NCI-H748 (cell line): ENCODE measurements around the gene CLEC4F.
A peak's percentile ranks its signal among the peaks of the same experiment; 100 is the strongest.

ENCODE experiments used
- DNase-seq: peaks from one replicate; lab custom pipeline; 2025; ENCODE audit not compliant: unreplicated experiment; lab: John Stamatoyannopoulos, UW

Gene CLEC4F

GRCh38 chr2:70820499-70820898, at the start of gene CLEC4F:
CLEC4F (minus strand) TSS chr2:70820599; CDS start chr2:70820523, 76 bp downstream.
- no peak for DNase-seq

GRCh38 chr2:70868970-70869369, 48.6 kb upstream of the CLEC4F start:
- DNase-seq = no peak

GRCh38 chr2:70861777-70862625, 41.6 kb upstream of the CLEC4F start:
- peak; percentile 61 for DNase-seq

DNA sequence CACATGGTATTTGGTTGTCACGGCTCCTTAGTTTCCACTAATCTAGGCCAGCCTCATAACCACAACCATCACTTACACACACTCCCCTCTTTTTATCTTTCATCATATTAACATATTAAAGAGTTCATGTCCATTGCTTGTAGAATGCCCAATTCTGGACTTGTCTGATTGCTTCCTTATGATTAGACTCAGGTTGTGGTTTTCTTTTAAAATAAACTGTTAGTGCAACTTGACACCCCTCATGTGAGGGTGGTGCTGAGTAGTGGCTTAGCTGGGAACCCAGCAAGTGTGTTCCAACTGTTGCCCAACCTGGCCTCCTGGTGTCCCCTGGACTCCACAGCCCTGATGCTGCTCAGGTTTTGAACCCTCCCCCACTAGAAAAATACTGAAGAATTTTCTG, 35.3 kb upstream of the CLEC4F start:
- DNase-seq = no peak

DNA sequence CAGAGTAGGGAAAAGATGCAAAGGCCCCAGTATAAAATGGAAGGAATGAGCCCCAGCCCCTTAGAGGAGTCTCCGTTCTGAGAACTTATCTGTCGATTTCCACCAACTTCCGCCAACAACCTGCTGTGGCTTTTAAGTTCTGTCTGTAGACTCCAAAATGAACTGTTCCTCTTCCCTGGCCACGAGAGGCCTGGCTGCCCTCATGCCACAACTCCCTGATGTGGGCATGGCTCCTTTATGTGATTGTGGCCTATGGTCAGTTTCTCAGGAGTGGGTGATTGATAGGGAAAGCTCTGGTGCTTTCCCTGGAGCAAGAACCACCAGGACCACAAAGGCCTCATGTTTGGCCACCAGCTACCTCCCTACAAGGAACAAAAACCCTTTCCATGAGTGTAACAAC, 34.0 kb upstream of the CLEC4F start:
- DNase-seq = no peak

GRCh38 chr2:70852824-70853223, 32.4 kb upstream of the CLEC4F start:
- no peak for DNase-seq

GRCh38 chr2:70851704-70852103, 31.3 kb upstream of the CLEC4F start:
- DNase-seq = no peak

- DNase-seq = no peak
Measured at GRCh38 chr2:70850925-70851324, 30.5 kb upstream of the CLEC4F start.

DNA sequence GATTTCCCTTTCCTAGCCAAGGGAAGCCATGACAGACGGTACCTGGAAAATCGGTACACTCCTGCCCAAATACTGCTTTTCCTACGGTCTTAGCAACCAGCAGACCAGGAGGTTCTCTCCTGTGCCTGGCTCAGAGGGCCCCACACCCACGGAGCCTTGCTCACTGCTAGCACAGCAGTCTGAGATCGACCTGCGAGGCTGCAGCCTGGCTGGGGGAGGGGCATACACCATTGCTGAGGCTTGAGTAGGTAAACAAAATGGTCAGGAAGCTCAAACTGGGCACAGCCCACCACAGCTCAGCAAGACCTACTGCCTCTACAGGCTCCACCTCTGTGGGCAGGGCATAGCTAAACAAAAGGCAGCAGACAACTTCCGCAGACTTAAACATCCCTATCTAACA, 22.0 kb upstream of the CLEC4F start:
- peak; percentile 40 for DNase-seq

- DNase-seq = no peak
Measured at GRCh38 chr2:70837980-70838925, 17.9 kb upstream of the CLEC4F start.

DNA sequence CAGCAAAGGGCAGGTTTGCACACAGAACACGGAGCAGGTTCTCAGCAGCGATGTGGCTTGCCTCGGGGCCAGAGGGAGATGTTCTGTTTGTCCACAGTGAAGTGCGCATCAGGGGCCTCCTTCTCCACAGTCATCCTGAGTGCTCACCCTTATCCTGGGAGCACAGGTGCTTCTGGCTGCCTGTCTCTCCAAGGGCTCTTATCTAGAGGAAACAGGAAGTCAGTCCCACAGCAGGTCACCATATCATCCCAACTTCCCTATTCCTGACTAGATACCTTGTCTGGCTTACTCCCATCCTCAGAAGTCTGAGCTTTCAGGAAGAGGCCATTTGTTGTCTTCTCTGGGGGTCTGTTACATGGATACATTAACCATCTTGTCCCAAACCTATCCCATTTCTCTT, 15.2 kb upstream of the CLEC4F start, which contains the start of gene CD207:
TSS of gene CD207 (minus strand) at position 174 of the 400 bp plus-strand sequence. CDS start at position 134, 40 bp downstream.
- no peak for DNase-seq

- no peak for DNase-seq
Measured at GRCh38 chr2:70834881-70835280, 14.5 kb upstream of the CLEC4F start.

DNA sequence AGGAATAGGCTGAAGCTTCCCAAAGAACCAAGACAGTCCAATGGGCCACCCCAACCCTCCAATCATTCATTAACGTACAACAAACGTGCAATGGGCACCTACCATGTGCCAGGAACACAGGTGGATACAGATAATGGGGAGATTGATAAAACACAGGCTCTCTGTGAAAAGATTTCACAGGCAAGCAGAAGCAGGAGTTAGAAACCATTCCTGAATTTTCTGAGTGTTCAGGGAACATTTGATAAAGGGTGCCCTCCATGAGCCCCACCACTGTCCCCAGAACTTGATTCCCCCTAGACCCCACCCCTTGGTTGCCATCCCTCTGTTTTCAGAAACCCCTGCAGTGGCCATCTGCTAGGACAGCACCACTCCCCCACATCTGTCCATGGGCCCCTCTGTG, 13.7 kb upstream of the CLEC4F start:
- DNase-seq = no peak

DNA sequence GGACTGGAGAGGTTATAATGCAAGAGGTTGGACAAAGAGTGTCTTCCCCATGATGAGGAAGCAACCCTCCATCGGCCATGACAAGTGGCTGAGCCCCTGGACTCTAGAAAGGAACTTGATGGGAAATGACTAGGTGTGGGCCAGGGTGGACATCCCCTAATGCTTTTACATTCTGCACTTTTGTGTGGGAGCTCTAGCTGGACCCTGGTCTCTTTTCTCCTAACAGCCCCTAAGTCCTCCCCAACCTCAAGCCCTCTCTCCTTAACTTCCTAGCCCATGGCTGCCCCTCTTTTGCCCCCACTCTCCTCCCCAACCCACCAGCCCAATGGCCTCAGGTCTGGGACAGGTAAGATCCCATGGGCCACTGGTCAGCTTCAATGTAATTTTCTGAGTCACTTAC, 12.8 kb upstream of the CLEC4F start:
- no peak for DNase-seq

DNA sequence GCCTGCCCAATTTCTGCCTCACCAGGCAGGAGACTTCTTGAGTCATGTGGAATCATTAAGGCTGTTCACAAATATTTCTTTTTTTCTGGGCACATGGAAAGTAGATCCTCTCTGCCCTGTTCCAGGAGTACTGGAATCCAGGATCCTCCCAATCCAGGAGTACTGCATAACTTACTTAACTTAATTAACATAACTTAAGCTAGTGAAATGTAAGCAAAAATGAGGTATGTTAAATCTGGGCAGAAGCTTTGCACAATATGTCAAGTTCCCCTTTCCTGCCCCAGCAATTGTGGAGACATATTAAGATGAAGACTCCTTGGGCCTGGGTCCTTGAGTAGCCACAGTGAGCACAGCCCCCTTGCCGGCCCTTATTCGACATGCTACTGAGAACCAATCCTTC, 12.0 kb upstream of the CLEC4F start:
- DNase-seq = no peak

GRCh38 chr2:70831861-70832260, 11.5 kb upstream of the CLEC4F start:
- no peak for DNase-seq

GRCh38 chr2:70830366-70830765, 10.0 kb upstream of the CLEC4F start:
- DNase-seq = no peak

GRCh38 chr2:70829916-70830315, 9.5 kb upstream of the CLEC4F start:
- no peak for DNase-seq

GRCh38 chr2:70828914-70829824, 8.8 kb upstream of the CLEC4F start:
- DNase-seq = no peak

DNA sequence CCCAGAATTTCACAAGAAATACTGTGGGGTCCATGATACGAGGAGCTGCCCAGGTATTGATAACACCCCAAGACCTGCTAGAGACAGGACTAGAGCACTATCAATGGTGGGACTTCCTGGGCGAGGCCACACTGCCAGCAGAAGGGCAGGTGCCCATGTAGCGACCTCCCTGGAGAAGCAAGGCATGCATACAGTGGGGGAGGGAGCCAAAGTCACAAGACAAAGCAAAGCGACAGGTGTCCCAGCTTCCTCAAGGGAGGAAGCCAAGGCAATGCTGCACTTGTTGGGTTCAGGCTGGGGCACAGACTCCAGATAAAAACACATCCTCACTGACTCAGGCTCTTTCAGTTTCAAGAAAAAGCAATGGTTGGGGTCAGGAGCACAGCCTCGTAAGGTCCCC, 7.7 kb upstream of the CLEC4F start:
- no peak for DNase-seq

DNA sequence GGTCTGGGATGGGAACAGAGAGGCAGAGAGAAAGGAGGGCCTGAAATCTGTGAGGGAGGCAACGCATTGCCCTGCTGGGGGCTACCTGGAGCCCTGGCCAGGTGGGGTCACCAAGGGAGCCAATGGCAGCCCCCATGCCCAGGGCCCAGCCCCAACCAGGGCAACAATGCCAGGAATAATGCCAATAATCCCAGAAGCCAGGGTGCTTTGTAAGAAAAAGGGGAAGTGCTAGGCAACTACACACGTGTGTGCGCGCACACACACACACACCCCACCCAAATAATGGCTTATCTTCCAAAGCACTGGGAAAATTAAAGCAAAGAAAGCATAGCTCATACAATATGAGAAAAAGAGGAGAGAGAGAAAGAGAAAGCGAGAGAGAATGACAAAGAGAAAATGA, 7.0 kb upstream of the CLEC4F start:
- no peak for DNase-seq
